AG04450 (cell line): ENCODE measurements around the gene LHX2. TPM values are rescaled to one million over a fixed set of nuclear protein-coding genes. Genes with fewer than 3 reads are reported as not detected.
"Not testable (repeated sequence)": the region's sequence is repeated elsewhere in the genome, so short reads cannot be mapped to it uniquely, and the experiment has no call there.

Experiments used
- CTCF ChIA-PET: fragments of 300-600, 350-600 bp; formaldehyde crosslinking; extraction: SDS; loops from one replicate; lab custom pipeline; 2022; ENCODE audit warnings: antibody characterized with exemption, inconsistent platforms; lab: Charles Lee
- POLR2A ChIA-PET: fragments of 350-600 bp; formaldehyde crosslinking; extraction: SDS; loops from one replicate; lab custom pipeline; 2021; ENCODE audit warnings: antibody characterized with exemption, inconsistent platforms; lab: Yijun Ruan, JAX
- DNase-seq: peaks from one replicate; pipeline ENCODE4 v3.0.0-alpha.2; 2011; ENCODE audit warnings: low read depth, low spot score
- H3K27ac ChIP-seq: one replicate; pipeline ENCODE4 v1.5.1; 2012; ENCODE audit warnings: low read depth, low read length, control low read depth
- H3K27me3 ChIP-seq: one replicate; pipeline ENCODE4 v1.6.0; 2012; ENCODE audit warnings: low read length; ENCODE audit not compliant: control insufficient read depth, insufficient read depth
- H3K4me3 ChIP-seq: 2 replicates; pipeline ENCODE4 v1.5.1; 2011; ENCODE audit warnings: mild to moderate bottlenecking, low read depth, low read length, control low read depth
- H3K9me3 ChIP-seq: 2 replicates; pipeline ENCODE4 v1.5.1; 2012; ENCODE audit warnings: low read length; ENCODE audit not compliant: control insufficient read depth, insufficient read depth
- polyA plus RNA-seq: library from polyadenylated mRNA; depleted of rRNA; stranded (reverse); fragments of >200 nt; gene quantifications from 2 replicates; pipeline ENCODE4 v1.2.3, GENCODE V29; 2011
- TF ChIP-seq, protein P1 (sequence below): IDR thresholded peaks from 2 replicates; pipeline ENCODE4 v1.5.1; 2011; ENCODE audit warnings: low read depth, low read length, control low read depth, inconsistent platforms

Gene LHX2
- polyA plus RNA-seq, 1 experiment: not detected

DNA sequence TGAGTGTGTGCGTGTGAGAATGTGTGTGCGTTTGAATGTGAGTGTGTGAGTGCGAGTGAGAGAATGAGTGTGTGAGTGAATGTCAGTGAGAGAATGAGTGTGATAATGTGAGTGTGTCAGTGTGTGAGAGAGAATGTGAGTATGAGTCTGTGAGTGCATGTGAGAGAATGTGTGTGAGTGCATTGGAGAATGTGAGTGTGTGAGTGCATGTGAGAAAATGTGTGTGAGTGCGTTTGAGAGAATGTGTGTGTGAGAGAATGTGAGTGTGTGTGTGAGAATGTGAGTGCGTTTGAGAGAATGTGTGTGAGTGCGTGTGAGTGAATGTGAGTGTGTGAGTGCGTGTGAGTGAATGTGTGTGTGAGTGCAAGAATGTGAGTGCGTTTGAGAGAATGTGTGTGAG lies 39.0 kb upstream of the LHX2 start:
- DNase-seq: no peak
- TF ChIP-seq, protein P1, sequence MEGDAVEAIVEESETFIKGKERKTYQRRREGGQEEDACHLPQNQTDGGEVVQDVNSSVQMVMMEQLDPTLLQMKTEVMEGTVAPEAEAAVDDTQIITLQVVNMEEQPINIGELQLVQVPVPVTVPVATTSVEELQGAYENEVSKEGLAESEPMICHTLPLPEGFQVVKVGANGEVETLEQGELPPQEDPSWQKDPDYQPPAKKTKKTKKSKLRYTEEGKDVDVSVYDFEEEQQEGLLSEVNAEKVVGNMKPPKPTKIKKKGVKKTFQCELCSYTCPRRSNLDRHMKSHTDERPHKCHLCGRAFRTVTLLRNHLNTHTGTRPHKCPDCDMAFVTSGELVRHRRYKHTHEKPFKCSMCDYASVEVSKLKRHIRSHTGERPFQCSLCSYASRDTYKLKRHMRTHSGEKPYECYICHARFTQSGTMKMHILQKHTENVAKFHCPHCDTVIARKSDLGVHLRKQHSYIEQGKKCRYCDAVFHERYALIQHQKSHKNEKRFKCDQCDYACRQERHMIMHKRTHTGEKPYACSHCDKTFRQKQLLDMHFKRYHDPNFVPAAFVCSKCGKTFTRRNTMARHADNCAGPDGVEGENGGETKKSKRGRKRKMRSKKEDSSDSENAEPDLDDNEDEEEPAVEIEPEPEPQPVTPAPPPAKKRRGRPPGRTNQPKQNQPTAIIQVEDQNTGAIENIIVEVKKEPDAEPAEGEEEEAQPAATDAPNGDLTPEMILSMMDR: no peak
- Histone ChIP-seq H3K27ac (no peak overlapping the region), H3K27me3 (peaks cover 4% of the 10 kb centered on the region), H3K9me3 (peaks cover 19% of the 10 kb centered on the region), H3K4me3 (no peak overlapping the region)
- POLR2A ChIA-PET: no interaction called here
- CTCF ChIA-PET: no interaction called here

DNA sequence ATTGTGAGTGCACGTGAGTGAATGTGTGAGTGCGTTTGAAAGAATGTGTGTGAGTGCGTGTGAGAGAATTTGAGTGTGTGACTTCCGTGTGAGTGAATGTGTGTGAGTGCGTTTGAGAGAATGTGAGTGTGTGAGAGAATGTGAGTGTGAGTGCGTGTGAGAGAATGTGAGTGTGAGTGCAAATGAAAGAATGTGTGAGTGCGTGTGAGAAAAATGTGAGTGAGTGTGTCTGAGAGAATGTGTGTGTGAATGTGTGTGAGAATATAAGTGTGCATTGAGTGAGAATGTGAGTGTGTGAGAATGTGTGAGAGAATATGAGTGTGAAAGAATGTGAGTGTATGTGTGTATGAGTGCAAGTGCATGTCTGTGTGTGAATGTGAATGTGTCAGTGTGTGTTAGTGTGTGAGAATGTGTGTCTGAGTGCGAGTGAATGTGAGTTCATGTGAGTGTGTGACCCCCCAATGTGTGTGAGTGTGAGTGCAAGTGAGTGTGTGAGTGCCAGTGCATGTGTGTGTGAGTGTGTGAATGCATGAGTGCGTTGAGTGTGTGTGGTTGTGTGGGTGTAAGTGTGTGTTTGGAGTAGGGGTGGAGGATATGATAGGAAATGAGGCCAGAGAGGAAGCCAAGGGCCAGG lies 37.9 kb upstream of the LHX2 start:
- POLR2A ChIA-PET: no interaction called here
- Histone ChIP-seq H3K4me3 (no peak overlapping the region), H3K27me3 (peaks cover 4% of the 10 kb centered on the region), H3K9me3 (peaks cover 19% of the 10 kb centered on the region), H3K27ac (no peak overlapping the region)
- TF ChIP-seq, protein P1: no peak
- no peak for DNase-seq
- CTCF ChIA-PET: no interaction called here

DNA sequence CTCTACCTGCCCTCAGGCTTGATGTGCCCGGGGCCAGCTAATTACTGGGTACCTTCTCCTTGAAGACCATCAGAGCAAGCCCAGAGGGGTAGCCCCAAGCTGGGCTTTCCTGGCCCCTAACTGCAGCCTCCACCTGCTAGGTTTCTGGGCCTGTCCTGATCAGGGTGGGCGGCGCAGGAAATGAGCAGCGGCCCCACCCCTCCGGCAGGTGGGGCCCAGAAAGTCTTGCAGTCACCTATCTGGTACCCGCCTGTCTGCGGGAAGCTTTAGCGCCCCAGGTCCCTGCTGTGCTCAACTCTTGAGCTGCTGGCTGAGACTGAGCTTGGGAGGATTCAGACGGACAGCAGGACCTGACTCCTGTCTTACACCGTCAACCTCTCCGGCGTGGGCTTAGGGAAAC lies 37.1 kb upstream of the LHX2 start:
- Histone ChIP-seq H3K27ac (no peak overlapping the region), H3K27me3 (peaks cover 4% of the 10 kb centered on the region), H3K9me3 (peaks cover 19% of the 10 kb centered on the region), H3K4me3 (no peak overlapping the region)
- TF ChIP-seq, protein P1: no peak
- no peak for DNase-seq
- POLR2A ChIA-PET: no interaction called here
- CTCF ChIA-PET: no interaction called here

DNA sequence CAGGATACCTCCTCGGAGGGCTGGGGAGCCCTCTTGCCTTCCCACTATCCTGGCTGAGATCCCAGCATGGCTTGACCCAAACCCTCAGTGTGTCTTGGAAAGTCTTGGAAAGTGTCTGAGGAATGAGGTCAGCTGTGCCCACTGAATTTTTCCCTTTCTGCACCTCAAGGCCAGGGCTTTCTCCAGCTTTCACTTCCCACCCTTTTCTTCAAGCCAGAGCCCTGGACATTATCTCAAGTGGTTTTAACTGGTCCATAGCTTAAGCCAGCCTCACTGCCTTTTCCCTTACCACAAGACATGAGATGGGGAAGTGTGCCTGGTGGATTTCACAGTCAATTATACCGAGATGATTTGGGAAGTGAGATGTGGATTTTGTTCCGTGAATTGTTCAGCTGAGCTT lies 35.7 kb upstream of the LHX2 start:
- no peak overlapping the region for H3K4me3 ChIP-seq
- POLR2A ChIA-PET: no interaction called here
- H3K9me3 ChIP-seq: peaks cover 19% of the 10 kb centered on the region
- DNase-seq: no peak
- CTCF ChIA-PET: no interaction called here
- no peak overlapping the region for H3K27ac ChIP-seq
- peaks cover 7% of the 10 kb centered on the region for H3K27me3 ChIP-seq
- TF ChIP-seq, protein P1: no peak

DNA sequence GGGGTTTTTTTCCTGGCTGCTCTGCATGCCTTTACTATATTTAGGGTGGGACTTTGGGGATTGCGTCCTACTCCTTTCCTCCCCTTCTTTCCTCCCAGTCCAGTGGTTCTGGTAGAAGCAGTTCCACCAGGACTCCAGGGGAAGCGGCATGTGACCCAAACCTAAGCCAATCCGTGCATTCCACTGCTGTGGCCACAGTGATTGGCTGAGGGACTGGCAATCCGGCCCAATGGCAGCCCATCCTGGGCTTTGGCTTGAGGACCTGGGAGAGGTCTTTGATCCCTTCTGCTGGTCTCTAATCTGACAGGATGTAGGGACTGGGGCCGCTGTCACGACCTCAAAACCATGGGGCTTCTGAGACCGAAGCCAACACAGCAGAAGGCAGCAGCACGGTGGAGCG lies 35.0 kb upstream of the LHX2 start:
- DNase-seq, CTCF ChIA-PET, POLR2A ChIA-PET, H3K4me3 ChIP-seq, H3K27ac ChIP-seq: not testable (repeated sequence)
- peaks cover 13% of the 10 kb centered on the region for H3K27me3 ChIP-seq
- peaks cover 19% of the 10 kb centered on the region for H3K9me3 ChIP-seq

DNA sequence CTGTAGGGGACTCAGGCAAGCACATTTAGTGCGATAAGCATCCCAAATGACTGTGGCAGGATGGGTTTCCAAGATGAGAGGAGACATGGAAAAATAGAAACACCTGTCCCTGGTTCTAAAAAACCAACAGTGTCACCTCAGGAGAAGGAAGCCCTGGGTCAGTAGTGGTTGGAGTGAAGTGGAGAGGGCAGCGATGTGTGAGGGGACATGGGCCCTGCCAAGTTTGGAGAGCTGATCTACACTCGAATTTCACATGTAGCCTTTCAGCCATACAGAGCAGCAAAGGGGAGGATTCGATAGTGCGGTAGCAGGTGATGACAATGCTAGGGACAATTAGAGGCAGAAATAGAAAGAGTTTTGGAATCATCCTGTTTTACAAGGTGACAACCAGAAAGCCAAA lies 32.6 kb upstream of the LHX2 start:
- Histone ChIP-seq H3K9me3 (no peaks in the 10 kb centered on the region; the same call in 1 of the 2 replicates), H3K4me3 (no peak overlapping the region), H3K27me3 (peaks cover 22% of the 10 kb centered on the region), H3K27ac (no peak overlapping the region)
- no peak for DNase-seq
- TF ChIP-seq, protein P1: no peak
- ChIA-PET POLR2A (no interaction called here), CTCF (no interaction called here)
